CD4-positive, alpha-beta T cell treated with Interleukin-4 for 1 hour (primary cell): ENCODE measurements around the gene GAS7.
A peak's percentile ranks its signal among the peaks of the same experiment; 100 is the strongest.

Experiments
- DNase-seq, 2 donors: peaks; one replicate each; pipeline ENCODE4 v3.0.0-alpha.2; 2020 to 2022

Gene GAS7

DNA sequence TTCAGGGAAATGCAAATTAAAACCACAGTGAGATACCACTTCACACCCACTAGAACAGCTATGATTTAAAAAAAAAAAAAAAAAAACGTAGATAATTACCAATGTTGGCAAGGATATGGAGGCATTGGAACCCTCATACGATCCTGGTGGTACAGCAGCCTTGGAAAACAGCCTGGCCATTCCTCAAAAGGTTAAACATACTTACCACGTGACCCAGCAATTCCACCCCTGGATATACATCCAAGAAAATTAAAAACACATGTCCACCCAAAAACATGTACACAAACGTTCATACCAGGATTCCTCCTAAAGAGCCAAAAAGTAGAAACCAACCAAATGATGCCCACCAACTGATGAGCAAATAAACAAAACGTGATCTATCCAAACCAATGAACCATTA is 68.1 kb downstream of the GAS7 start:
- DNase-seq: no peak

DNA sequence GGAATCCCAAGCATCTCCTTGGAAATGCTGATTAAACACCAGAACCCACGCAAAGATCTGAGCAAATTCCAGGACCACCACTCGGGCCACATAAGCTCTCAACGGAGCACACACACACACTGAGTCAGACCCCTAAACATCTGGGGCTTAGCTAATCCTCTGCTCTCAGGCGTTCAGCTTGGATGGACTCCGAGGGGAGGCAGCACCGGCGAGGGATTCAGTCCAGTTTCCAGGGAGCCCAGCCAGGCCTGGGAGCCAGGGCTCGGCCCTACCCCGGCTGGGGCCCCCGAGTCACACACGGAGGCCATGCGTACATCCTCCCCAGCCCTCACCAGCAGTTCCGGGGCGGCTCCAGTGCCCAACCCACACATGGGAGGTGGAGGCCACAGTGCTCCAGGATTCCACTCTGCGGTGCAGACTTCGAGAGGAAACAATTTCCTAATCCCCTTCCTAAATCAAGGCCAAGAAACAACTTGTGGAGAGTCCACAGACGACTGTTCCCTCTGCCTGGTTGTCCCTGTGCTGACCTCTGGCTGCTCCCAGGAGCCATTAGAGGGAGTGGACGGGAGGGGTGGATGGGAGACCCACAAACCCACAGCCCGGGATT is 70.5 kb downstream of the GAS7 start:
- peak in 1 of 2 donors; percentile 40 for DNase-seq

DNA sequence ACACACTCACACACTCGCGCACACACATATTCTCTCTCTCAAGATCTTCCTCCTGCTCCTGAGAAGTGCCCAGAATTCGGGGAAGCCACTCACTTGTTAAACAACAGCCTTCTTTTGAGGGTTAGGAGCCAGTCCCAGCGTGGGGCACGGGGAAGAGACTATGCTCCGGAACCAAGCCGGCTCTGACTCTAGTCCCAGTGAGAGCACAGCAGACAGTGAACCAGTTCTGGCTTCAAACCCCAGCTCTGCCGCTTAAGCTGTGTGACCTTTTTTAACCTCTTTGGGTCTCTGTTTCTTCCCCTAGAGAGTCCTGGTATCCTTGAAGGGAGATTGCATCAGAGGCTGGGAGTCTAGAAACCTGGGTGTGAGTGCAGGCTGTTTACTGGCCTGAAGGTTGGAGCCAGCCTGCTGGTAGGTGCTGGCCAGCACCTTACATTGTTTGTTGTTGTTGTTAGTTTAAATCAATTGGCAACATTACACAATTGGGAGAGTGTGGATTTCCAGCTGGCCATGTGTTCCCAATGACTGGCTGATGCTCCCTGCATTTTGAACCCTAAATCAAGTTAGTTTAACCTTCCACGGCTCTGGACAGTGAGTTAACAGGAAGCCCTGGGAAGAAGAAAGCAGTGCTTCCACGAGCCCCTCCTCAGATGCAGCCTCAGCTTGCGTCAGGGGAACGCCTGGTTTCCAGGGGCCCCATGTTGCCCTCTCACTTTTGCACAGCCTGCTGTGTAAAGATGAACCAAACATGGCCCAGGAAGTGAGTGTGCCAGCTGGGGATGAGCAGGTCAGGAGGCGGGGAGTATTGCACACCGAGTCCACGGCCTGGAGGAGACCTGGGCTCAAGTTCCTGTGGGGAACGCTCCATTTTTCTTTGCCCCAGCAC is 71.5 kb downstream of the GAS7 start:
- DNase-seq: peak in 1 of 2 donors; percentile 38

DNA sequence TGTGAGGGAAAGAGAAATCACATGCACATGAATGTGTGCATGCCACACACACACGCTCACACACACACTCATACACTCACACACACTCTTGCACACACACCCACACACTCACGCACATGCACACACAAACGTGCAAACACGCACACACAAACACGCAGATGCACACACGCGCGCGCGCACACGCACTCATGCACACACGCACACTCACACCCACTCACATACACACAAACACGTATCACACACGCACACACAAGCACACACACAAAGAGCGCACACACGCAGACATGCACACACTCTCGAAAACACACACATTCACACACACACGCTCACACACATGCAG is 72.2 kb downstream of the GAS7 start:
- no peak for DNase-seq

- DNase-seq: no peak
These were observed 72.7 kb downstream of the GAS7 start for GRCh38 chr17:10125531-10126275.

GRCh38 chr17:10123093-10123492 is 75.3 kb downstream of the GAS7 start:
- DNase-seq: no peak

- peak in 1 of 2 donors; percentile 66 for DNase-seq
These were observed 76.3 kb downstream of the GAS7 start for GRCh38 chr17:10121971-10122707.

GRCh38 chr17:10120749-10121148 is 77.7 kb downstream of the GAS7 start:
- DNase-seq: no peak

DNA sequence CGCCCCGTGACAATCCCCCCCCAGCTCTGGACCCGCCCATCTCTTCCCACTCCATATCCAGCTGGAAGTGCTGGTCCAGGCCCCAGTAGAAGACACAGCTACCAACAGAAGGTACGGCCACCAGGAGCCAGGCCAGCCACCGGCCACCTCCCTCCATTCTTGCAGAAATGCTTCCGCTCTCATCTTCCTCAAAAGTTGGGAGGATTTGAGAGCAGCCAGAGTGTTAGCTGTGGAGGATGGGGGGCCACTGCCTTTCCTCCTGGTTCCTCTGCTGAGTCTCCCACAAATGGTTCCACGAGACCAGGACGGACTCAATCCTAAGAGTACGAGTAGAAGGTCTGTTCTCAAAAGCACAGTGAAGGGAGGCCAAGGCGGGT is 78.3 kb downstream of the GAS7 start:
- DNase-seq: no peak

GRCh38 chr17:10119203-10120108 is 79.0 kb downstream of the GAS7 start:
- DNase-seq: peak; percentile 39 to 63

GRCh38 chr17:10118788-10119130 is 79.6 kb downstream of the GAS7 start:
- DNase-seq: no peak

- DNase-seq: peak; percentile 38 to 73
These were observed 80.8 kb downstream of the GAS7 start for GRCh38 chr17:10117581-10118001.

DNA sequence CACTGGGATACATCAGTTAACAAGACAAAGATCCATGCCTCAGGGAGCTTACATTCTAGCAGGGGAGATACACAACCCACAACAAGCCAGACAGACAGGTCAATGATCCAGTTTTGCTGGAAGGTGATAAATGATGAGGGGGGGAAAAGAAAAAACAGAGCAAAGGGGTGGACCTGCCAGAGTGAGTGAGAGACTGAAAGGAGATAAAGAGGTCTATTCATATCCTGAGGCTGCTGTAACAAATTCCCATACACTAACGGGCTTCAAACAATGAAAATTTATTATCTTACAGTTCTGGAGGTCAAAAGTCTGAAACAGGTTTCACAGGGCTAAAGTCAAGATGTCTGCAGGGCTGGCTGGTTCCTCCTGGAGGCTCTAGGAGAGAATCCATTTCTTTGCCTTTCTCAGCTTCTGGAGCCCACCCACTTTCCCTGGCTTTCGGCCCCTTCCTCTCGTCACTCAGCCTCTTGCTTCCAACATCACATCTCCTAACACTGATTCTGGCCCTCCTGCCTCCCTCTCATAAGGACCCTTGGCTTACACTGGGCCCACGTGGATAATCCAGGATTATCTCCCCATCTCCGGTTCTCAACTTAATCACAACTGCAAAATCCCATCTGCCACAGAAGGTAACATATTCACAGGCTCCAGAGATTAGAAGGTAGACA is 81.5 kb downstream of the GAS7 start:
- DNase-seq: no peak

GRCh38 chr17:10116267-10116666 is 82.1 kb downstream of the GAS7 start:
- no peak for DNase-seq

GRCh38 chr17:10115536-10115932 is 82.9 kb downstream of the GAS7 start:
- DNase-seq: no peak

DNA sequence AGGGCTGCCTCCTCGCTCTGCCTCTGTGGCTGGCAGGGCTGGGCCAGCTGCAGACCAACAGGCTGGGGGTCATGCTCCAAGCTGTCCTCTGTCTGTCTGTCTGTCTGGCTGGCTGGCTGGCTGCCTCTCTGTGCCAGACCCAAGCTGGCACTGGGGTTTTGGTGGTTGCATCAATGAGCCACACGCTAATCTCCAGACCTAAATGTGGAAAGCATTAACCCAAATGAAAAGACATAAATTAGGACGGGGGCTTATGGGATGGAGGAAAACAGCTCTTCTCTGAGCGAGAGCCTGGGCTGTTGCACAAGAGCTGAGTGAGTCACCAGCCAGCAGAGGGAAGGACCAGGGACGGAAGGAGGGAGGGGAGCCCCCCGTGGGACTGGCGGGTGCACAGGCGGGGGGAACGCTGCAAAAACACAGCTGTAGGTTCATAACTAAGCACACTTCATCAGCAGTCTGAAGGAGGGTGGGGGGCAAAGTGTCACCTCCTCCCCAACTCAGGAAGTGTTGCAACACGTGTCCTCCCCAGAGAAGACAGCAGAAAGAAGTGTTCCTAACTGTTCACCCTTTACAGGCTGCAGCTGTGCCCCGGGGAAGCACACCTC is 83.4 kb downstream of the GAS7 start:
- DNase-seq: peak; percentile 81 to 91

DNA sequence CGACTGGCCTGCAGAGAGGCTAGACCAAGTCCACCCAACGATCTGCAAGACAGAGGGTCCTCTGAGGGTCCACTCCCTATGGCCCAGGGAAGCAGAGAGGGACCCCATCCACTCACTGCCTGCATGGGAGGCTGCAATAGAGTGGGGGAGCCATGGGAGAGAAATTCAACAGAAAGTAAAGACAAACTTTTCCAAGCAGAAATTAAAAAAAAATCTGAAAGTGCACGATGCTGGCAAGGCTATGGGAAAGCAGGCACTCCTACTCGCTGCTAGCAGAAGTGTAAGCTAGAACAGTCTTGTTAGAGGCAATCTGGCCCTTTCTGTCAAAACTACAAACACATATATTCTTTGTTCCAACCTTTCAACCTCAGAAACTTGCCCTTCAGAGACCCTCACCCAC is 85.4 kb downstream of the GAS7 start:
- DNase-seq: no peak

DNA sequence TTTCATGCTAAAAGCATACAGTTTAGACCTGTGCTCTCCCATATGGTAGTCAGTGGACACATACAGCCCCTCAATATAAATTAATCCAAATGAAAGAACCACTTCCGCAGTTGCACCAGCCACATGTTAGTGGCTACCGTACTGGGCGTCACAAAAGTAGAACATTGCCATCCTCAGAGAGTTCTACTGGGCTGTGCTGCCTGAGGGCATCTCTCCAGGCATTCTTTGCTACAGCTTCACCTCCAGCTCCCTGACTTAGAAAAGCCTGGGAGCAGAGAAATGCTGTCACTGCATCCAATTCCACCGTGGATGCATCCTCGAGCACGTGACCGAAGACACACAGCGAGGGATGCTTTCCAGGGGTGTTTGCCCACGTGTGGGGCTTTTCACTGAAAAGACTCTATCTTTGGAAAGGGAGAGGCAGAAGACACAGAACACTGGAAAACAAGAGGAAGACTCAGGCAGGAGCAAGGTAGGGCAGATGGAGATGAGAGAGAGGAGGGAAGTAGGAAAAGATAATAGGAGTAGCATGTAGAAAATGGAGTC is 86.4 kb downstream of the GAS7 start:
- no peak for DNase-seq

- no peak for DNase-seq
These were observed 89.3 kb downstream of the GAS7 start for GRCh38 chr17:10109146-10109545.

DNA sequence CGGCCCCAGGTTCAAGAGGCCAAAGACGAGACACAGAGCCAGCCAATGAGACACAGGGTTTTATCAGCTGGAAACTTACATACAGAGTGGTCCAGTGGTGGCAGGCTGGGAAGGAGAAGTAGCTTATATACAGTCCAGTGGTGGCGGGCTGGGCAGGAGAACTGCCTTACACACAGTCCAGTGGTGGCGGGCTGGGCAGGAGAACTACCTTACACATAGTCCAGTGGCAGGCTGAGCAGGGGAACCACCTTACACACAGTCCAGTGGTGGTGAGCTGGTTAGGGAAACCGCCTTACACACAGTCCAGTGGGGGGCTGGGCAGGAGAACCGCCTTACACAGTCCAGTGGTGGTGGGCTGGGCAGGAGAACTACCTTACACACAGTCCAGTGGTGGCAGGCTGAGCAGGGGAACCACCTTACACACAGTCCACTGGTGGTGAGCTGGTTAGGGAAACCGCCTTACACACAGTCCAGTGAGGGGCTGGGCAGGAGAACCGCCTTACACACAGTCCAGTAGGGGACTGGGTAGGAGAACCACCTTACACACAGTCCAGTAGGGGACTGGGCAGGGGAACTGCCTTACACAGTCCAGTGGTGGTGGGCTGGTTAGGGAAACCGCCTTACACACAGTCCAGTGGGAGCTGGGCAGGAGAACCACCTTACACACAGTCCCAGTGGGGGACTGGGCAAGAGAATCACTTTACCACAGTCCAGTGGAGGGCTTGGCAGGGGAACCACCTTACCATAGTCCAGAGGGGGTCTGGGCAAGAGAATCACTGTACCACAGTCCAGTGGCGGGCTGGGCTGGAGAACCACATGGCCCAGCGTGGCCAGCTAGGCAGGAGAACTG is 90.9 kb downstream of the GAS7 start:
- peak in 1 of 2 donors; percentile 26 for DNase-seq
